Measurements from ENCODE around the gene EP400.

EP400 gene

DNA sequence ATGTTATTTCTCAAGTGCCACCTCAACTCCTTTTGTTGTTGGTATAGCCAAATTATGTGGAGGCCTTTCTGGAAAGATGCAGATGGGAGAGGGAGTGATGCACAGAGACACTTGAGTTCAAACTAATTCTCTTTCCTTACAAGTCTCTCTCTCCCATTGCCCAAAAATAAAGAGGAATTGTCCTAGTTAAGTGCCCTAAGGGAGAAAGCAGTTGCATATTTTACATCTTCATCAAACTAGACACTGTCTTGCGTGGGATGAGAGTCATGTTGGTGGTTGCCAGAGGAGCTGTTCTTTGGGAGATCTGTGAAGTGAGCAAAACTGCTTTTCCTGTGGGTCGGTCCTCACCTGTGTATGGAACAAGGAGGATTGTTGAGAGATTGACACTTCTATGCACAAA is 72.2 kb downstream of the EP400 start:
- Histone ChIP-seq H3K79me1 (ENCODE audit: low read depth, low read length) (peaks cover 4% of the 10 kb centered on the region), H2BK5ac (ENCODE audit: low read length) (no peak overlapping the region), H3K4me1 (ENCODE audit: control insufficient read depth in 2 of 2, insufficient read depth in 1 of 2, low read depth in 1 of 2, low read length in 2 of 2) (no peaks in the 10 kb centered on the region), H3K9me3 (replicated peaks in 1 of 2; ENCODE audit: control insufficient read depth in 2 of 2, insufficient read depth in 1 of 2, low read depth in 1 of 2, low read length in 2 of 2) (peaks cover 0 to 2% of the 10 kb centered on the region in 2 donors), H3K4me2 (ENCODE audit: insufficient read depth, low read length, poor library complexity, severe bottlenecking) (no peak overlapping the region), H3K36me3 (replicated peaks in 1 of 2; ENCODE audit: control insufficient read depth in 2 of 2, insufficient read depth in 2 of 2, low read length in 2 of 2) (peaks cover 66 to 100% of the 10 kb centered on the region in 2 donors), H2AK5ac (ENCODE audit: low read depth, low read length) (no peak overlapping the region), H2BK120ac (ENCODE audit: low read depth, low read length) (no peak overlapping the region), H3K23ac (ENCODE audit: low read depth, low read length, poor library complexity) (no peak overlapping the region), H3K9ac (ENCODE audit: low read depth, low read length, poor library complexity) (no peak overlapping the region), H3K27me3 (ENCODE audit: control insufficient read depth in 3 of 3, insufficient read depth in 3 of 3, low read depth in 1 of 3, low read length in 3 of 3) (no peaks in the 10 kb centered on the region), H3K14ac (ENCODE audit: low read length) (no peak overlapping the region), H4K8ac (ENCODE audit: low read depth, low read length) (no peak overlapping the region), H4K91ac (ENCODE audit: low read depth, low read length, poor library complexity) (no peak overlapping the region), H3K18ac (ENCODE audit: low read length) (no peak overlapping the region), H2AFZ (ENCODE audit: low read length) (no peak overlapping the region), H3K4me3 (ENCODE audit: low read length in 2 of 2) (no peak overlapping the region), H3K4ac (ENCODE audit: low read length) (no peak overlapping the region), H3K27ac (replicated peaks; ENCODE audit: low read length) (no peak overlapping the region), H2BK12ac (ENCODE audit: low read length) (no peak overlapping the region), H2BK15ac (ENCODE audit: low read length) (no peak overlapping the region)
- no CpG with 5 or more reads among the region's 2 CpGs for WGBS, 2 donors (ENCODE audit: extremely low coverage in 2 of 2, insufficient read length in 2 of 2, insufficient replicate concordance in 1 of 2)
- DNase-seq (ENCODE audit: low spot score), result no peak

DNA sequence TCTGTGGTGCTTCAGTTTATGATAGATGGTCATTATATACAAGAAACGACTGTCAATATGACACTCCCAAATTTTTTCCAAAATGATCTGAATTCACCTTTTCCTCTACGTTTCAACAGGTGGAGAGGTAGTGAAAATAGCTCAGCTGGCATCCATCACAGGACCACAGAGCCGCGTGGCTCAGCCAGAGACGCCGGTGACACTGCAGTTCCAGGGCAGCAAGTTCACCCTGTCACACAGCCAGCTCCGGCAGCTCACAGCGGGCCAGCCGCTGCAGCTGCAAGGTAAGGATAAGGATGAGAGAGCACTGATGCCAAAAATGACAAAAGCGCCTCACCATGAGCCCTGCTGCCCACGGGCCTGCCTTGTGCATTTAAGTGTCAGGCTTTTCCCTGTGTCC is 73.9 kb downstream of the EP400 start:
- H3K9ac ChIP-seq (ENCODE audit: low read depth, low read length, poor library complexity), result no peak overlapping the region
- H3K27me3 ChIP-seq (ENCODE audit: control insufficient read depth in 3 of 3, insufficient read depth in 3 of 3, low read depth in 1 of 3, low read length in 3 of 3), result no peaks in the 10 kb centered on the region
- peak overlapping the region; percentile 71 for H3K23ac ChIP-seq (ENCODE audit: low read depth, low read length, poor library complexity)
- H3K14ac ChIP-seq (ENCODE audit: low read length), result no peak overlapping the region
- no peak overlapping the region for H2BK5ac ChIP-seq (ENCODE audit: low read length)
- no peak overlapping the region for H2AK5ac ChIP-seq (ENCODE audit: low read depth, low read length)
- no peaks in the 10 kb centered on the region for H3K4me1 ChIP-seq (ENCODE audit: control insufficient read depth in 2 of 2, insufficient read depth in 1 of 2, low read depth in 1 of 2, low read length in 2 of 2)
- peak overlapping the region in 1 of 2 donors; percentile 4 for H3K4me3 ChIP-seq (ENCODE audit: low read length in 2 of 2)
- H2BK120ac ChIP-seq (ENCODE audit: low read depth, low read length), result no peak overlapping the region
- no peak for DNase-seq (ENCODE audit: low spot score)
- no peak overlapping the region for H2BK15ac ChIP-seq (ENCODE audit: low read length)
- no peaks in the 10 kb centered on the region for H3K9me3 ChIP-seq (replicated peaks in 1 of 2; ENCODE audit: control insufficient read depth in 2 of 2, insufficient read depth in 1 of 2, low read depth in 1 of 2, low read length in 2 of 2)
- H3K18ac ChIP-seq (ENCODE audit: low read length), result no peak overlapping the region
- WGBS, 2 donors (ENCODE audit: extremely low coverage in 2 of 2, insufficient read length in 2 of 2, insufficient replicate concordance in 1 of 2), result no CpG with 5 or more reads among the region's 11 CpGs
- H2BK12ac ChIP-seq (ENCODE audit: low read length), result no peak overlapping the region
- peaks cover 2% of the 10 kb centered on the region for H3K79me1 ChIP-seq (ENCODE audit: low read depth, low read length)
- H3K4ac ChIP-seq (ENCODE audit: low read length), result no peak overlapping the region
- H4K8ac ChIP-seq (ENCODE audit: low read depth, low read length), result no peak overlapping the region
- no peak overlapping the region for H3K27ac ChIP-seq (replicated peaks; ENCODE audit: low read length)
- H2AFZ ChIP-seq (ENCODE audit: low read length), result no peak overlapping the region
- no peak overlapping the region for H3K4me2 ChIP-seq (ENCODE audit: insufficient read depth, low read length, poor library complexity, severe bottlenecking)
- peaks cover 64 to 100% of the 10 kb centered on the region in 2 donors for H3K36me3 ChIP-seq (replicated peaks in 1 of 2; ENCODE audit: control insufficient read depth in 2 of 2, insufficient read depth in 2 of 2, low read length in 2 of 2)
- no peak overlapping the region for H4K91ac ChIP-seq (ENCODE audit: low read depth, low read length, poor library complexity)

DNA sequence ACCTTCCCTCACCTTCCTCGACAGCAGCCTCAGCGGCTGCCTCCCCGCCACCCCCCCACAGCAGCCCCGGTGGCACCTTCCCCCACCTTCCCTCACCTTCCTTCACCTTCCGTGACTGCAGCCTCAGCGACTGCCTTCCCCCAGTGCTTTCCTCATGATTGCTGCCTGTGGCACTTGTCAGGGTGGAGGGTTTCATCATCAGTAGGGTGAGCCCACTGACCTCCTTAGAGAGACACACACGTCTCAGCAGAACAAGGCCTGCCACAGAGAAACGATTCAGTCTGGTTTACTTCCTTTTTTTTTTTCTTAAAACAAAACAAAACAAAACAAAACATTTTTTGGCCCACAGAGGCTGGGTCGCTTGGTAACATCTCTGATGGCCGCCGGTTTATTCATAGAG is 75.0 kb downstream of the EP400 start:
- Histone ChIP-seq H4K8ac (ENCODE audit: low read depth, low read length) (no peak overlapping the region), H3K4me3 (ENCODE audit: low read length in 2 of 2) (no peak overlapping the region), H3K4ac (ENCODE audit: low read length) (no peak overlapping the region), H3K4me2 (ENCODE audit: insufficient read depth, low read length, poor library complexity, severe bottlenecking) (no peak overlapping the region), H3K9me3 (replicated peaks in 1 of 2; ENCODE audit: control insufficient read depth in 2 of 2, insufficient read depth in 1 of 2, low read depth in 1 of 2, low read length in 2 of 2) (no peaks in the 10 kb centered on the region), H3K23ac (ENCODE audit: low read depth, low read length, poor library complexity) (no peak overlapping the region), H3K4me1 (ENCODE audit: control insufficient read depth in 2 of 2, insufficient read depth in 1 of 2, low read depth in 1 of 2, low read length in 2 of 2) (no peaks in the 10 kb centered on the region), H2AK5ac (ENCODE audit: low read depth, low read length) (no peak overlapping the region), H2AFZ (ENCODE audit: low read length) (no peak overlapping the region), H3K79me1 (ENCODE audit: low read depth, low read length) (peaks cover 2% of the 10 kb centered on the region), H3K36me3 (replicated peaks in 1 of 2; ENCODE audit: control insufficient read depth in 2 of 2, insufficient read depth in 2 of 2, low read length in 2 of 2) (peaks cover 65 to 100% of the 10 kb centered on the region in 2 donors), H3K27me3 (ENCODE audit: control insufficient read depth in 3 of 3, insufficient read depth in 3 of 3, low read depth in 1 of 3, low read length in 3 of 3) (no peaks in the 10 kb centered on the region), H2BK12ac (ENCODE audit: low read length) (no peak overlapping the region), H2BK120ac (ENCODE audit: low read depth, low read length) (no peak overlapping the region), H2BK15ac (ENCODE audit: low read length) (no peak overlapping the region), H4K91ac (ENCODE audit: low read depth, low read length, poor library complexity) (no peak overlapping the region), H3K9ac (ENCODE audit: low read depth, low read length, poor library complexity) (no peak overlapping the region), H3K14ac (ENCODE audit: low read length) (no peak overlapping the region), H3K18ac (ENCODE audit: low read length) (no peak overlapping the region), H2BK5ac (ENCODE audit: low read length) (no peak overlapping the region), H3K27ac (replicated peaks; ENCODE audit: low read length) (no peak overlapping the region)
- no CpG with 5 or more reads among the region's 11 CpGs for WGBS, 2 donors (ENCODE audit: extremely low coverage in 2 of 2, insufficient read length in 2 of 2, insufficient replicate concordance in 1 of 2)
- DNase-seq (ENCODE audit: low spot score), result no peak

DNA sequence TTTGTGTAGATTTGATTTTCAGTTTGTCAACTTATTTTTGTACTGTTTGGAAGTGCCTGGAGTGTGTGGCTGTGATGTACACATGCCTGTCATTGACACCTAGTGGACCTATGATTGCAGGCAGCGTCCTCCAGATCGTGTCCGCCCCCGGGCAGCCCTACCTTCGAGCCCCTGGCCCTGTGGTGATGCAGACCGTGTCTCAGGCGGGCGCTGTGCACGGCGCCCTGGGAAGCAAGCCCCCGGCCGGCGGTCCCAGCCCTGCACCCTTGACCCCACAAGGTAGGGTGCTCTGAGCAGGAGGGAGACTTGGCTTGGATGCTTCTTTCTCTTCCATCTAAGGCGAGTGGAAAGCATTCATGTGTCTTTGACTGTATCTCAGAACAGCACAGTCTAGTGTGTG is 75.8 kb downstream of the EP400 start:
- Histone ChIP-seq H2AFZ (ENCODE audit: low read length) (no peak overlapping the region), H3K4me2 (ENCODE audit: insufficient read depth, low read length, poor library complexity, severe bottlenecking) (no peak overlapping the region), H3K4me1 (ENCODE audit: control insufficient read depth in 2 of 2, insufficient read depth in 1 of 2, low read depth in 1 of 2, low read length in 2 of 2) (no peaks in the 10 kb centered on the region), H3K9ac (ENCODE audit: low read depth, low read length, poor library complexity) (peak overlapping the region; percentile 78), H3K23ac (ENCODE audit: low read depth, low read length, poor library complexity) (peak overlapping the region; percentile 67), H2AK5ac (ENCODE audit: low read depth, low read length) (no peak overlapping the region), H3K4ac (ENCODE audit: low read length) (no peak overlapping the region), H3K36me3 (replicated peaks in 1 of 2; ENCODE audit: control insufficient read depth in 2 of 2, insufficient read depth in 2 of 2, low read length in 2 of 2) (peaks cover 60 to 100% of the 10 kb centered on the region in 2 donors), H3K9me3 (replicated peaks in 1 of 2; ENCODE audit: control insufficient read depth in 2 of 2, insufficient read depth in 1 of 2, low read depth in 1 of 2, low read length in 2 of 2) (no peaks in the 10 kb centered on the region), H2BK5ac (ENCODE audit: low read length) (no peak overlapping the region), H3K14ac (ENCODE audit: low read length) (no peak overlapping the region), H3K27ac (replicated peaks; ENCODE audit: low read length) (no peak overlapping the region), H2BK15ac (ENCODE audit: low read length) (no peak overlapping the region), H4K8ac (ENCODE audit: low read depth, low read length) (no peak overlapping the region), H3K27me3 (ENCODE audit: control insufficient read depth in 3 of 3, insufficient read depth in 3 of 3, low read depth in 1 of 3, low read length in 3 of 3) (no peaks in the 10 kb centered on the region), H2BK120ac (ENCODE audit: low read depth, low read length) (no peak overlapping the region), H3K18ac (ENCODE audit: low read length) (no peak overlapping the region), H4K91ac (ENCODE audit: low read depth, low read length, poor library complexity) (no peak overlapping the region), H3K4me3 (ENCODE audit: low read length in 2 of 2) (no peak overlapping the region), H2BK12ac (ENCODE audit: low read length) (no peak overlapping the region), H3K79me1 (ENCODE audit: low read depth, low read length) (peaks cover 2% of the 10 kb centered on the region)
- DNase-seq (ENCODE audit: low spot score), result no peak
- no CpG with 5 or more reads among the region's 14 CpGs for WGBS, 2 donors (ENCODE audit: extremely low coverage in 2 of 2, insufficient read length in 2 of 2, insufficient replicate concordance in 1 of 2)
